ENCODE results near the gene VRTN.

DNA sequence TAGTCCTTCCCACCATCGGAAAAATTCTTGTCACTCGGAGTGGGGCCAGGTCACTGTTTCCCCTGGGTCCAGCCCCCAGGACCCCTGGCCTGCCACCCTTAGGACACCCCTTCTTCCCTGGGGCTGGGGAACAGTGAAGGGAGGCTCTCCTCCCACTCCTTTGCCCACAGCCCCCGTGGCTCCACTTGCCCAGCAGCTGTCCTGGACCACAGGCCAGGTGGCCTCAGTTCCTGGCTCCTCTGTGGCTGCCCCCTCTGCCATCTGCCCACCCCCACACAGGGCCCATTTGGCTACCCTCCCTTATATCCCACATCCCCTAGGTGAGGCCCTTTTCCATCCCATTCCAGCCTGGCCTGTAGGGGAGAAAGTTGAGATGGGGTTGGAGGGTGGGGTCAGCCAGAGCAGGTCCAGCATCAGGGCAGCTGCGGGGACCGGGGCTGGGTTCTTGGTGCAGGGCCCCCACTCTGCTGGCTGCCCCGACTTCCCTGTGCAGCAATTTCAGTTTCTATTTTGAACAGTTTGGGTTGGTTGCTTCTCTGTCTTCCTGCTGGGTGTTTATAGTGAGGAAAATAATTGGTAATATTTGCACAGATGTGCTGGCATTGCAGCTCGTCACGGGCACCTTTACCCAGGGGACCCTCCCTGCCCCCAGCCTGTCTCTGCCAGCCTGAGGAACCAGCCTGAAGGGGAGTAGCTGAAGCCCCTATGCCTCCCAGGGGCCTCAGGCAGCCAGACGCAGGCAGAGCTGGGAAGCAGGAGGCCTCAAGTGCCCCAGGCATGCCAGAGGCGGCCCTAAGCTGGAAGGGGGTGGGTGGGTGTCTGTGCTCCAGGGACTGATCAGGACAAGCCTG lies 54.4 kb downstream of the VRTN start:
- no peak for TF ChIP-seq POLR2A (IDR thresholded peaks at IDR 0.05)
- TF ChIP-seq, protein P1, sequence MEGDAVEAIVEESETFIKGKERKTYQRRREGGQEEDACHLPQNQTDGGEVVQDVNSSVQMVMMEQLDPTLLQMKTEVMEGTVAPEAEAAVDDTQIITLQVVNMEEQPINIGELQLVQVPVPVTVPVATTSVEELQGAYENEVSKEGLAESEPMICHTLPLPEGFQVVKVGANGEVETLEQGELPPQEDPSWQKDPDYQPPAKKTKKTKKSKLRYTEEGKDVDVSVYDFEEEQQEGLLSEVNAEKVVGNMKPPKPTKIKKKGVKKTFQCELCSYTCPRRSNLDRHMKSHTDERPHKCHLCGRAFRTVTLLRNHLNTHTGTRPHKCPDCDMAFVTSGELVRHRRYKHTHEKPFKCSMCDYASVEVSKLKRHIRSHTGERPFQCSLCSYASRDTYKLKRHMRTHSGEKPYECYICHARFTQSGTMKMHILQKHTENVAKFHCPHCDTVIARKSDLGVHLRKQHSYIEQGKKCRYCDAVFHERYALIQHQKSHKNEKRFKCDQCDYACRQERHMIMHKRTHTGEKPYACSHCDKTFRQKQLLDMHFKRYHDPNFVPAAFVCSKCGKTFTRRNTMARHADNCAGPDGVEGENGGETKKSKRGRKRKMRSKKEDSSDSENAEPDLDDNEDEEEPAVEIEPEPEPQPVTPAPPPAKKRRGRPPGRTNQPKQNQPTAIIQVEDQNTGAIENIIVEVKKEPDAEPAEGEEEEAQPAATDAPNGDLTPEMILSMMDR (IDR thresholded peaks at IDR 0.05) = no peak
